ENCODE measurements around the gene ITPRIPL2.

The ITPRIPL2 gene

GRCh38 chr16:19147627-19148026, 33.9 kb downstream of the ITPRIPL2 start:
- ChIA-PET CTCF (interaction anchor here (1.0 to 1.4 kb wide), 2 partner anchors 11 to 40 kb away, joined by 3 to 4 read pairs; no protein-coding TSS in a partner anchor), POLR2A (no interaction called here)
- TF ChIP-seq, protein P1, sequence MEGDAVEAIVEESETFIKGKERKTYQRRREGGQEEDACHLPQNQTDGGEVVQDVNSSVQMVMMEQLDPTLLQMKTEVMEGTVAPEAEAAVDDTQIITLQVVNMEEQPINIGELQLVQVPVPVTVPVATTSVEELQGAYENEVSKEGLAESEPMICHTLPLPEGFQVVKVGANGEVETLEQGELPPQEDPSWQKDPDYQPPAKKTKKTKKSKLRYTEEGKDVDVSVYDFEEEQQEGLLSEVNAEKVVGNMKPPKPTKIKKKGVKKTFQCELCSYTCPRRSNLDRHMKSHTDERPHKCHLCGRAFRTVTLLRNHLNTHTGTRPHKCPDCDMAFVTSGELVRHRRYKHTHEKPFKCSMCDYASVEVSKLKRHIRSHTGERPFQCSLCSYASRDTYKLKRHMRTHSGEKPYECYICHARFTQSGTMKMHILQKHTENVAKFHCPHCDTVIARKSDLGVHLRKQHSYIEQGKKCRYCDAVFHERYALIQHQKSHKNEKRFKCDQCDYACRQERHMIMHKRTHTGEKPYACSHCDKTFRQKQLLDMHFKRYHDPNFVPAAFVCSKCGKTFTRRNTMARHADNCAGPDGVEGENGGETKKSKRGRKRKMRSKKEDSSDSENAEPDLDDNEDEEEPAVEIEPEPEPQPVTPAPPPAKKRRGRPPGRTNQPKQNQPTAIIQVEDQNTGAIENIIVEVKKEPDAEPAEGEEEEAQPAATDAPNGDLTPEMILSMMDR (IDR thresholded peaks at IDR 0.05; ENCODE audit: insufficient read depth, low read length, missing control alignments): no peak
- DNase-seq (ENCODE audit: low read depth, low spot score): no peak
- H3K4me3 ChIP-seq (ENCODE audit: low read depth, low read length): no peak overlapping the region

- no peak for DNase-seq (ENCODE audit: low read depth, low spot score)
- ChIA-PET POLR2A (no interaction called here), CTCF (interaction anchor here (1.0 kb wide), 1 partner anchor 41 kb away, joined by 4 read pairs; no protein-coding TSS in a partner anchor)
- no peak overlapping the region for H3K4me3 ChIP-seq (ENCODE audit: low read depth, low read length)
- TF ChIP-seq, protein P1 (IDR thresholded peaks at IDR 0.05; ENCODE audit: insufficient read depth, low read length, missing control alignments): no peak
Observed at GRCh38 chr16:19148189-19148588, 34.4 kb downstream of the ITPRIPL2 start.

- no peak for DNase-seq (ENCODE audit: low read depth, low spot score)
- POLR2A ChIA-PET: no interaction called here
- CTCF ChIA-PET: no interaction called here
- H3K4me3 ChIP-seq (ENCODE audit: low read depth, low read length): no peak overlapping the region
- TF ChIP-seq, protein P1 (IDR thresholded peaks at IDR 0.05; ENCODE audit: insufficient read depth, low read length, missing control alignments): no peak
Observed at GRCh38 chr16:19151310-19151709, 37.5 kb downstream of the ITPRIPL2 start.

DNA sequence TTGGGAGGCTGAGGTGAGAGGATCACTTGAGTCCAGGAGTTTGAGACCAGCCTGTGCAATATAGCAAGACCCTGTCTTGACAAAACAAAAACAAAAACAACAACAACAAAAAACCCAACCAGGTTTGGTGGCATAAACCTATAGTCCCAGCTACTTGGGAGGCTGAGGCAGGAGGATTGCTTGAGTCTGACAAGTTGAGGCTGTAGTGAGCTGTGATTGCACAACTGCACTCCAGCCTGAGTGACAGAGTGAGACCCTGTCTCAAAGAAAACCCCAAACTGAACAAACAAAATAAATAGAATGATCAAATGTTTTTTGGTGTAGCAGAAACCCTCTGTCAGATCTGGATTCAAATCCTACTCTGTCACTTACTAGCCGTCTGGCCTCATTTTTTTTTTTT, 38.3 kb downstream of the ITPRIPL2 start:
- CTCF ChIA-PET: no interaction called here
- POLR2A ChIA-PET: no interaction called here
- DNase-seq (ENCODE audit: low read depth, low spot score): no peak

DNA sequence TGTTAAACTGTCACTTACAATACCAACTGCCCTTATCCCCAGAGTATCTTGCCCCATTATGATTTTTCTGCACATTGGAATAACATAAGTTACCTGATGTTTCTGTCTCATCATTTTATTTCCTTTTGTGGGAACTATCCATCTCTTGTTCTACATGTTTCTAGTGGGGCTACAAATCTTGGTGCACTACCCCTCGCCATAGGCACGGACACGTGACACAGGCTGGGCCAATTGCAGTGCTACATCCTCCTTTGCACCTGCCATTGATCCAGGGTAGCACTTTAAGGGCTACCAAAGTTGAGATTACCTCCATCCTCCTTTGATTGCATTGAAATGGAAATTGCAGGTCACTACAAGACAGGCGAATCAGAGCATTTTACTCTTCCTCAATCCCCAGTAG, 40.1 kb downstream of the ITPRIPL2 start:
- TF ChIP-seq, protein P1 (IDR thresholded peaks at IDR 0.05; ENCODE audit: insufficient read depth, low read length, missing control alignments): no peak
- ChIA-PET CTCF (no interaction called here), POLR2A (no interaction called here)
- no peak for DNase-seq (ENCODE audit: low read depth, low spot score)
- no peak overlapping the region for H3K4me3 ChIP-seq (ENCODE audit: low read depth, low read length)

More for the DNA sequence above, 38.3 kb downstream of the ITPRIPL2 start:
- no peak overlapping the region for H3K4me3 ChIP-seq (ENCODE audit: low read depth, low read length)
- TF ChIP-seq, protein P1 (IDR thresholded peaks at IDR 0.05; ENCODE audit: insufficient read depth, low read length, missing control alignments): no peak

- ChIA-PET CTCF (interaction anchor here (0.9 kb wide), 1 partner anchor 47 kb away, joined by 3 read pairs; no protein-coding TSS in a partner anchor), POLR2A (no interaction called here)
- DNase-seq (ENCODE audit: low read depth, low spot score): no peak
- TF ChIP-seq, protein P1 (IDR thresholded peaks at IDR 0.05; ENCODE audit: insufficient read depth, low read length, missing control alignments): no peak
- H3K4me3 ChIP-seq (ENCODE audit: low read depth, low read length): no peak overlapping the region
Observed at GRCh38 chr16:19162085-19162484, 48.3 kb downstream of the ITPRIPL2 start.

Data from AG04449 (cell line).